Astrocyte (in vitro differentiated cells and primary cell): Measurements from ENCODE around the gene SYNC.

ENCODE experiments used
- CTCF ChIP-seq: IDR thresholded peaks from 2 replicates; pipeline ENCODE4 v1.5.1; 2011; ENCODE audit warnings: low read depth, mild to moderate bottlenecking, inconsistent platforms, low read length, moderate library complexity; ENCODE audit not compliant: insufficient read depth
- EZH2 ChIP-seq: IDR thresholded peaks from 2 replicates; pipeline ENCODE4 v1.6.1; 2012; ENCODE audit warnings: mild to moderate bottlenecking, low read length, inconsistent platforms; ENCODE audit not compliant: insufficient read depth

GRCh38 chr1:32680642-32681041 lies 21.9 kb downstream of the SYNC start:
- TF ChIP-seq CTCF (no peak), EZH2 (no peak)
